Immature natural killer cell (primary cell): ENCODE measurements around the gene CNOT4. TPM values are rescaled to one million over a fixed set of nuclear protein-coding genes. Genes with fewer than 3 reads are reported as not detected.

Experiments
- DNase-seq, 3 donors: peaks; one replicate each; pipeline ENCODE4 v3.0.0; 2022; ENCODE audit warnings: mixed read lengths in 1 of 3
- H3K27ac Mint-ChIP-seq, 6 donors: one replicate each; pipeline ENCODE4 v1.8.0; 2020; ENCODE audit warnings: mixed read lengths in 6 of 6, mild to moderate bottlenecking in 5 of 6, inconsistent platforms in 4 of 6, moderate library complexity in 3 of 6
- H3K27me3 Mint-ChIP-seq, 3 donors: one replicate each; pipeline ENCODE4 v1.8.0; 2020 to 2021; ENCODE audit warnings: low read depth in 3 of 3, mild to moderate bottlenecking in 3 of 3, mixed read lengths in 3 of 3, moderate library complexity in 3 of 3, inconsistent platforms in 1 of 3
- H3K36me3 Mint-ChIP-seq, 3 donors: one replicate each; pipeline ENCODE4 v1.8.0; 2020; ENCODE audit warnings: mixed read lengths in 3 of 3, inconsistent platforms in 2 of 3, mild to moderate bottlenecking in 2 of 3
- H3K4me1 Mint-ChIP-seq, 2 donors: one replicate each; pipeline ENCODE4 v1.8.0; 2020; ENCODE audit warnings: inconsistent platforms in 2 of 2, mild to moderate bottlenecking in 2 of 2, mixed read lengths in 2 of 2, moderate library complexity in 1 of 2
- H3K4me3 Mint-ChIP-seq, 5 donors: one replicate each; pipeline ENCODE4 v1.8.0; 2020; ENCODE audit warnings: mild to moderate bottlenecking in 5 of 5, mixed read lengths in 5 of 5, inconsistent platforms in 3 of 5, moderate library complexity in 3 of 5
- H3K9me3 Mint-ChIP-seq, 6 donors: one replicate each; pipeline ENCODE4 v1.8.0; 2020; ENCODE audit warnings: mild to moderate bottlenecking in 6 of 6, mixed read lengths in 6 of 6, inconsistent platforms in 4 of 6, moderate library complexity in 3 of 6
- polyA plus RNA-seq, 3 donors: library from polyadenylated mRNA; unstranded; fragments of 300-500 nt; fragmentation: Illumina TruSeq; gene quantifications; one replicate each; pipeline ENCODE4 v1.2.3, GENCODE V29; 2021

CNOT4 gene
- polyA plus RNA-seq, 3 donors from 2014 or later = 8.9 to 17.1 (median 10.8) TPM

DNA sequence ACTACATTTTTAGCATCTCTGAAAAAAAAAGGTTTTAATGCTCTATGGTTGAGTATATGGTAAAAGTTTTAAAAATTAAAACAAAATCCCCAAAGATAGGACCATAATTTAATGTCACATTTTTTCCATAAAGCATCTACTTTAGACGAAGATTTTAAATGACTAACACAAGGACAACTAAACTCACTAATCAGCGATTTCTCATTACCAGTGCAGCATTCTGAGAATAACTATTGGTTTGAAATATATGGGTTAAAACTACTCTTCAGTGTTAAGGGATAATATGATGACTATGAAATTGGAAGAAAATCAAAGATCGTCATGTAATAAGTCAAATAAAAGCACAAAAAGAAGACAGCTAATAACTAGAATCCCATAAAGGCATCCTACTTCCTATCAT is 118.4 kb downstream of the CNOT4 start:
- Mint-ChIP-seq H3K9me3 (no peaks in the 10 kb centered on the region), H3K27ac (peak overlapping the region in 1 of 6 donors; percentile 7)

DNA sequence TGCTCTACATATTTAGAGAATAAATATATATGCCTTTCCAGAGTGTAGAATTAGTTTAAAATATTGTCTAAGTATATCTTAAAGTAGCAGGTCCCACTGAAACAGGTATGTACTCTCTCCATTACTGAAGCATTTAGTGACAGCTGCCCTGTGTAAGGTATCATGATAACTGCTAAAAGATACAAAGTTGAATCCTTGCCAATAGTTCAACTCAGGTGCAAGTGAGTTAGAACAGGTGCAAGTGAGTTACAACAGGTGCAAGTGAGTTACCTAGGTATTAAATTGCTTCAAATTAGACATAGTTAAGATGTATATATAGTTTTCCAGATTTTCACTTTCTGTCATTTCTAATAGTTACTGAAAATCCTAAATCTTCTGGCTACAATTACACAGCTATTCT is 119.1 kb downstream of the CNOT4 start:
- Mint-ChIP-seq H3K4me3 (no peak overlapping the region), H3K36me3 (peaks cover 12 to 25% (median 14%) of the 10 kb centered on the region in 3 donors), H3K9me3 (no peaks in the 10 kb centered on the region), H3K27me3 (peaks cover 0 to 1% (median 0%) of the 10 kb centered on the region in 3 donors), H3K4me1 (peaks cover 0 to 5% of the 10 kb centered on the region in 2 donors), H3K27ac (no peak overlapping the region)
- no peak for DNase-seq

More for the DNA sequence above, 118.4 kb downstream of the CNOT4 start:
- H3K4me3 Mint-ChIP-seq = no peak overlapping the region
- no peak for DNase-seq
- peaks cover 0 to 1% (median 0%) of the 10 kb centered on the region in 3 donors for H3K27me3 Mint-ChIP-seq
- peaks cover 12 to 27% (median 14%) of the 10 kb centered on the region in 3 donors for H3K36me3 Mint-ChIP-seq
- peaks cover 0 to 5% of the 10 kb centered on the region in 2 donors for H3K4me1 Mint-ChIP-seq

DNA sequence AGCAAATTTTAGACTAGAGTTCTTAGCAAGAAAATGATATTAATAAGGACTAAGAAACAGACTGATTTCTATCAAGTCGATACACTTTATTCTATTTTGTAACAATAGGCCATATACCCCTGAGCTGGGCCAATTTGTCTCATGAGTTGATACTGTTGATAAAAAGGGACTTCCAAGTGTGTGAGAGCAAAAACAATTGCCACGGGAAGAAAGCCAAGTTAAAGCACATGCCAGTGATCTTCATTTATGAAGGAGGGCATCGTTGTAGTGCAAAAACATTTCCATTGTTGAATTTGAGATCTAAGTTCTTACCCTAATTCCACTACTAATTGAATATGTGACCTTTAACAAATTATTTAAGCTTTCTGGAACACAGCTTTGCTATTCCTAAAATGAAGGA is 119.9 kb downstream of the CNOT4 start:
- no peak for DNase-seq
- Mint-ChIP-seq H3K9me3 (no peaks in the 10 kb centered on the region), H3K4me3 (no peak overlapping the region), H3K27me3 (peaks cover 0 to 1% (median 0%) of the 10 kb centered on the region in 3 donors), H3K4me1 (peaks cover 0 to 5% of the 10 kb centered on the region in 2 donors), H3K36me3 (peaks cover 6 to 21% (median 9%) of the 10 kb centered on the region in 3 donors), H3K27ac (no peak overlapping the region)

DNA sequence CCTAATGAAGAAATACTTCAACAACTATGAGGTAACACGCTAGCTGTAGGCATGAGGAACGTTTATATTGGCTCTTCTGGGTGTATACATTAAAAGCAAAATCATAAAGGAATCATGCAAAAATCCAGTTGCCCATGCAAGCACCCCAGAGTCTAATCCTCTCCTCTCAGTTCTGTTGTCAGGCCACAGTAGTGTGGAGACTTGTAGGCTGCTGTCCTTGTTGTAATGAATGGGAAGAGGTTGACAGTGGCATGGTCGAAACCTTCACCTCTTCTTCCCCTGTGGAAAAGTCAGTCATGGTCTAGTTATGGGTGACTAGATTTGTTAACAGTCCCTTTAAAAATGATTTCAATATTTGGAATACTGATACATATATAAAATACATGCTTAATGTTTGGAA is 121.3 kb downstream of the CNOT4 start:
- no peak for DNase-seq
- Mint-ChIP-seq H3K4me3 (no peak overlapping the region), H3K4me1 (peaks cover 0 to 5% of the 10 kb centered on the region in 2 donors), H3K36me3 (peaks cover 0 to 15% (median under 1%) of the 10 kb centered on the region in 3 donors), H3K9me3 (no peaks in the 10 kb centered on the region), H3K27ac (no peak overlapping the region), H3K27me3 (peaks cover 0 to 1% (median 0%) of the 10 kb centered on the region in 3 donors)

DNA sequence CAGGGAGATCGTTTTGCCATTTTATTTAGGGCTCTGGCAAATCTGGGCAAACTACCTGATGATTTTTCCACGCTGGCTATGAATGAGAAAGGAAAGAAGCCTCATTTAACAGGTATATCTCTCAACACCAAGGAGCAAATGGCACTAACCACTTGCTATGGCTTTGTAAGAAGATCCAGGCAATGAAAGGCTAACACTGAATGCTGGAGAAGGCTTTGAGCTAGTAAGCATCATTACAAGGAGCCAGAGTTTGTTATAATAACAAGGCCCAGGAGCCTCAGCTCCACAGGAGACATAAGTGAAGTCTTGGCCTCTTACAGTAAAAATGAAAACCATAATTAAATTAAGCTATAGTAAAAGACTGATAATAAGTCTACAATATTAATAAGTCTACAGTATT is 123.1 kb downstream of the CNOT4 start:
- DNase-seq = no peak
- Mint-ChIP-seq H3K27me3 (peaks cover 0 to 1% (median 0%) of the 10 kb centered on the region in 3 donors), H3K27ac (peak overlapping the region in 1 of 6 donors; percentile 57), H3K36me3 (peaks cover 0 to 8% (median 0%) of the 10 kb centered on the region in 3 donors), H3K4me1 (peaks cover 0 to 5% of the 10 kb centered on the region in 2 donors), H3K9me3 (no peaks in the 10 kb centered on the region), H3K4me3 (no peak overlapping the region)

DNA sequence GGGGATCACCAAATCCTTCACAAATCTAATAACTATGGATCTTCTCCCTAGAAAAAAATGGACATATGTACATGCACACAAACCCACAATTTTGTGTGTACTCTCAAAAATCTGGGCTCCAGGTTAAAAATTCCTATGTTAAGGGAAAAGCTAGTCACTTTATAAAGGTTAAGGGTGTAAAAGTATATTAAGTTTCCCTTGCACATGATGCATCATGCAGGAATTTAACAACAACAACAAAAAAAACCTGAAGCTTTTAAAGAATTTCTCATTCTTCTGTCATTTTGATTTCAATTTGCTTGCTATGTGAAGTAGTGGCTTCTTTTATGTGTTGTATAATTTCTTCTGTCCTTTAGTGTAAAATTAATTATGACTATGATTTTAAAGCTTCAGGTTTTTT is 123.7 kb downstream of the CNOT4 start:
- DNase-seq = no peak
- Mint-ChIP-seq H3K27me3 (peaks cover 0 to 1% (median 0%) of the 10 kb centered on the region in 3 donors), H3K4me3 (no peak overlapping the region), H3K27ac (no peak overlapping the region), H3K4me1 (peaks cover 0 to under 1% of the 10 kb centered on the region in 2 donors), H3K36me3 (peaks cover 0 to 5% (median 0%) of the 10 kb centered on the region in 3 donors), H3K9me3 (no peaks in the 10 kb centered on the region)

DNA sequence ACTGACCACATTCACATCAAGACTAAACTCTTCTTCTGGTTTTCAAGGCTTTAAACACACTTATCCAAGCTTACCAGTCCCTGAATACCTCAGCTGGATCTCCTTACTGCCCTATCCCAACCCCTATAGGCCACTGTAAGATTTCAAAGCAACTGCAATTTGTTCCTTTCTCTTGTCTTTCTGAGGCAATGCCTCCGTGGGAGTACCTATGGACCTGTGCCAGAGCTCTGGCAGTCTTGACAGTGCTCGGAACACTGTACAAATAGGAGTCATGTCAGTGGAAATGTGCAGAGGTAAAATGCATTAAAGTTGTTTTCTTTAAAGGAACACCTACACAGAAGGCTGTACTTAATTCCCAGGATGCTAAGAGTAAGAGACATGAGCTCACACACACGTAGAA is 124.7 kb downstream of the CNOT4 start:
- no peak overlapping the region for H3K4me3 Mint-ChIP-seq
- no peak overlapping the region for H3K27ac Mint-ChIP-seq
- no peaks in the 10 kb centered on the region for H3K9me3 Mint-ChIP-seq
- H3K36me3 Mint-ChIP-seq = peaks cover 0 to 4% (median 0%) of the 10 kb centered on the region in 3 donors
- H3K4me1 Mint-ChIP-seq = no peaks in the 10 kb centered on the region
- peaks cover 0 to 1% (median 0%) of the 10 kb centered on the region in 3 donors for H3K27me3 Mint-ChIP-seq
- DNase-seq = no peak

DNA sequence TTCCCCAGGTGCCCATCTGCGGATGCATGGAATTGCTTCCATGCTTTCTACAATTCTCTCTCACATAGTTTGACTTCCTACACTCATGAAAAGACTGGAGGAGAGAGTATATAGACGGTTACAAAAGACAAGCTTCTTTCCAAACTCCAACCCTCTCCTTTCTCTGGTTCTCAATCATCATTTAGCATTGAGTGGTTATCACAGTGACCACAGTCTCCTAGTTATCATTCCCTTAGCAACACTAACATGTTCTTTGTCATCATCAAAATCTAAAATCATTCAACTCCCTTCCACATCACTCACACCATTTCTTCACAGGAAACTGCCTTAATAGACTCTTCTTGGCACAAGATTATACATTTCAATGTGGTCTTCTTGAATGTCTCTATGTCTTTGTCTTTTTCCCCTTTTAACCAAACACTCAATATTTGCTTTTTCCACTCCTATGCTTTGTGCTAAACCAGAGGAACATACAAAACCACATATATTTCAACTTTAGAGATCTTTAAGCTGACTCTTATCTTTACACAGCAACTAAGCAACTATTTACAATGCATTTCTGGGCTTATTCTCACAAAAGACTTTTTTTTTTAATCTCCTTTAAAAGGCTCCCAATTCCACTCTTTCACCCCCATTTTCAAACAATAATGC is 126.3 kb downstream of the CNOT4 start:
- Mint-ChIP-seq H3K27ac (no peak overlapping the region), H3K27me3 (peaks cover 0 to 3% (median 0%) of the 10 kb centered on the region in 3 donors), H3K4me3 (no peak overlapping the region), H3K4me1 (peaks cover 0 to 1% of the 10 kb centered on the region in 2 donors), H3K9me3 (no peaks in the 10 kb centered on the region), H3K36me3 (peaks cover 0 to 4% (median 0%) of the 10 kb centered on the region in 3 donors)
- DNase-seq = no peak

DNA sequence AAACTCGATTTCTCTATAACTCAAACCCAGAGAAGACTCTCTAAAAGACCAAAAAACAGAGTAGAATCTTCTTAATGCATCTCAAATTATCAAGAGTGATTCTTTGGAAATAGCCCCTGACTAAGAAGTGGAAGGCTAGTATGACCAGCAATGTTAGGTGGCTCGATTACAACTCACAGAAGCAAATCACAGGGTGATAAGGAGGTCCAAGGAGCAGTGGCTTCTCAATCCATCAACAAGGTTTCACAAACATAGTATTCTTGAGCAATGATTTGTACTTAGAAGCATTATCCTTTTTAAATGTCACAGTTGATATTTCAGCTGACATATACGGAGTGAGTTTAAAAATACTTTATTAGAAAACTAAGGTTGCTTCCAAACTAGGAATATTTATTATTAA is 127.7 kb downstream of the CNOT4 start:
- H3K36me3 Mint-ChIP-seq = peaks cover 0 to 4% (median 0%) of the 10 kb centered on the region in 3 donors
- H3K9me3 Mint-ChIP-seq = no peaks in the 10 kb centered on the region
- H3K4me3 Mint-ChIP-seq = no peak overlapping the region
- DNase-seq = no peak
- H3K27ac Mint-ChIP-seq = no peak overlapping the region
- H3K4me1 Mint-ChIP-seq = peaks cover 0 to 1% of the 10 kb centered on the region in 2 donors
- H3K27me3 Mint-ChIP-seq = peaks cover 0 to 4% (median 0%) of the 10 kb centered on the region in 3 donors

DNA sequence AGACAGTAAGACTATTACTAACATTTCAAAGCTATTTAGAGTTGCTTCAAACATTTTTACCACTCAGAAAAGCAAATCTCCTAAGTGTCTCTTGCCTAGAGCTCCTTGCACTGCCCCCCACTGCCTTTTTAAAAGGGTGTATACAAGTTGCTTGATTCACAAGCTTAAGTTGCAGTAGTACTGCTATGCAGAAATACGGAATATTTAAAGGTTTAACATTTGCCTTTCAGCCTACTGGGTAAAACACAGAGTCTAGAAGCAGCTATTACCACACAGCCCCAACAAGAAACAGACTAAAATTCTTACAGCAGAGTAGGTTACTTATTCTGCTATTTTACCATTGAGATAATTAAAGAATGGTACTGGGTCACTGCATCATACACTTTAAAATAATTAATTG is 128.5 kb downstream of the CNOT4 start:
- H3K4me3 Mint-ChIP-seq = no peak overlapping the region
- no peak for DNase-seq
- peak overlapping the region in 3 of 6 donors; percentile 9 to 64 (median 11) for H3K27ac Mint-ChIP-seq
- peaks cover 0 to 4% (median 0%) of the 10 kb centered on the region in 3 donors for H3K27me3 Mint-ChIP-seq
- no peaks in the 10 kb centered on the region for H3K9me3 Mint-ChIP-seq
- peaks cover 0 to under 1% (median 0%) of the 10 kb centered on the region in 3 donors for H3K36me3 Mint-ChIP-seq
- peaks cover 0 to 1% of the 10 kb centered on the region in 2 donors for H3K4me1 Mint-ChIP-seq

DNA sequence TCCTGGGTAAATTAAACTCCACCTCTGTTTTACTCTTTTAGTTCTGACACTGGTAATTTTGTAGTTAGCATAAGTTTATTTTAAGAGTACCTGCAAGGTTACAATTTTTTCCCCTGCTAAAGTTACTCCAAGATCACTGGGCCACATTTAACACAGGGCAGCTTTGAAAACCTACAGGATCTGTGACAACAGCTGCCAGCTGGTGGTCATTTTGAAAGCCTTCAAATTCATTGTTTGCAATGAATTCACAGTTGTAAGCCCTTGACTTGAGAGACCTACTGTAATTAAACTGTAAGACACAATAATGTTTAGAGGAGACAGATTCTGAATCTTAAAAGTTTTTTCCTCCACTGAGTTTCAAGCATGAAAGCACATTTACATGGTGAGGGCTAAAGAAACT is 129.6 kb downstream of the CNOT4 start:
- DNase-seq = no peak
- Mint-ChIP-seq H3K27me3 (peaks cover 0 to 4% (median 2%) of the 10 kb centered on the region in 3 donors), H3K27ac (no peak overlapping the region), H3K9me3 (no peaks in the 10 kb centered on the region), H3K4me3 (no peak overlapping the region), H3K4me1 (peaks cover 0 to 1% of the 10 kb centered on the region in 2 donors), H3K36me3 (no peaks in the 10 kb centered on the region)

DNA sequence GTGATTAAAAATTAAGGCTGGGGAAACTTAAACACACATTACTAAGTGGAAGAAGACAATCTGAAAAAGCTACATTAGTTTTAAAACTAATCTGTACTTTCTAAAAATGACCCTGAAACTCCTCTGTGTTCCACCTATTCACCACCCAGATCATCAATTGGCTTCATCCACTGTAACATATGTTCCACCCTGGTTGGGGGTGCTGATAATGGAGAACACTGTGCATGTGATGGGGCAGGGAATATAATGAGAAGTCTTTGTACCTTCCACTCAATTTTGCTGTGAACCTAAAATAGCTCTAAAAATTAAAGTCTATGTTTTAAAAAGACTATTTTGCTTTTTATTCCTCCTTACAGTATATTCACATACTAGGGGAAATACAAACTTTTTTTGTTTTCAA is 132.7 kb downstream of the CNOT4 start:
- Mint-ChIP-seq H3K27me3 (peaks cover 0 to 4% (median 2%) of the 10 kb centered on the region in 3 donors), H3K27ac (no peak overlapping the region), H3K4me3 (no peak overlapping the region), H3K36me3 (no peaks in the 10 kb centered on the region), H3K4me1 (peaks cover 0 to 4% of the 10 kb centered on the region in 2 donors), H3K9me3 (no peaks in the 10 kb centered on the region)
- DNase-seq = no peak

DNA sequence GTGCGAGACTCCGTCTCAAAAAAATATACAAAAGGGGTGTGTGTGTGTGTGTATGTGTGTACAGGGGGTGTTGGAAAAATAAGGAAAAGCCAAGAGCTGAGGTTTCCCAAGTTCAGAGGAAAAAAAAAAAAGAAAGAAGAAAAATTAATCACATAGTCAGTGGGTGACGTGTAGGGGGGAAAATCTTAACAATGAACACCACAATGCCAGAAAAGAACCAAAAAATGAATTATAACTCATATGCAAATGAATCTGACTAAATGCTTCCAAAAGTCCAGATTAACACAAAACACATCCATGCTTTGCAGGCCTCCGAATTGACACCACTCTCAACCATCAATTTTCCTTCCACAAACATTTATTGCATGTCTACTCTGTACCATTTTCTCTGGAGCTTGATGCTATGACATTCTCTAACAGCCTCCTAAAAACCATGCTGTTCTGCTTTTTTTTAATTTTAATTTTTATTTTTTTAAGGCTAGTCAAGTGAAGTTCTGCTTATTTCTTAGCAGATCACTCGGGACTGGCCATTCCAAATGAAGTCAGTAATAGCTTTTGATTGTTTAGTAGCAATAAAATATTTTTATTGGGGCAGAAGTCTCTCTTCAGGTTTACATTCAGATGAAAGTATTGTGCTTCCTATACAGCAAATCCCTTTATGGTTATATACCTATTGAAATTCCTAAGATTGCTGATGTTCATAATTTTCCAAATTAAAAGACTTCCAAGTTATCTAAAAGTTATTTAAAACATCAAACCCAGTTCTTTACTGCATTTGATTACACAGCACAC is 133.8 kb downstream of the CNOT4 start:
- peaks cover 0 to 5% of the 10 kb centered on the region in 2 donors for H3K4me1 Mint-ChIP-seq
- no peak overlapping the region for H3K27ac Mint-ChIP-seq
- no peaks in the 10 kb centered on the region for H3K9me3 Mint-ChIP-seq
- DNase-seq = no peak
- peaks cover 0 to 4% (median 2%) of the 10 kb centered on the region in 3 donors for H3K27me3 Mint-ChIP-seq
- H3K36me3 Mint-ChIP-seq = no peaks in the 10 kb centered on the region
- H3K4me3 Mint-ChIP-seq = no peak overlapping the region

DNA sequence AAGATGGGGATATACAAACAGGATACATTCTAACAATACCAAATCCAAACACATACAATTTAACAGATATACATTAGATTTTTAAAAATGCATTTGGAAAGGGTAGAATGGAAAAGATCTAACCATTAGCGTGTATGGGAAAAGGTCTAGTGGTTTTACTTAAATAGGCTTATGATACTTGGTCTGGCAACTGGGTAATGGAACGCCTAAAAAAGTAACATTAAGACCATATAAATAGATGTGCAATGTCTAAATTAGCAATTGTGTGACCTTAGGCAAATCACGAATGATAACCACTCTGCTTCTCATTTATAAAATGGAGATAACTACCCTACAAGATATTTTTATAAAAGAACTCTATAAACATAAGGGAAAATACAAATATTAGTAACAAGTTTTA is 135.2 kb downstream of the CNOT4 start:
- Mint-ChIP-seq H3K4me1 (peaks cover under 1 to 4% of the 10 kb centered on the region in 2 donors), H3K9me3 (no peaks in the 10 kb centered on the region), H3K36me3 (peaks cover 0 to under 1% (median 0%) of the 10 kb centered on the region in 3 donors), H3K4me3 (no peak overlapping the region), H3K27ac (no peak overlapping the region), H3K27me3 (peaks cover 0 to 4% (median 2%) of the 10 kb centered on the region in 3 donors)
- no peak for DNase-seq
